Activated CD8-positive, alpha-beta memory T cell treated with anti-CD3 and anti-CD28 coated beads for 36 hours (primary cell): ENCODE data around the gene LRPAP1. TPM values are rescaled to one million over a fixed set of nuclear protein-coding genes. Genes with fewer than 3 reads are reported as not detected.

Source experiments
- CTCF ChIA-PET: fragments of 350-600 bp; sonication (Branson Sonifier 250); formaldehyde crosslinking; loops from one replicate; lab custom pipeline; 2021; ENCODE audit warnings: antibody characterized with exemption; lab: Charles Lee
- POLR2A ChIA-PET: fragments of 350-600 bp; sonication (Branson Sonifier 250); formaldehyde crosslinking; loops from one replicate; lab custom pipeline; 2021; ENCODE audit warnings: antibody characterized with exemption; lab: Charles Lee
- total RNA-seq, 2 experiments: library from RNA; stranded (reverse); gene quantifications; one replicate each; pipeline ENCODE4 v1.2.3, GENCODE V29; 2021

LRPAP1 gene
- total RNA-seq, 2 experiments from 2014 or later: 87.5 to 90.1 TPM

- POLR2A ChIA-PET: no interaction called here
- CTCF ChIA-PET: interaction anchor here (0.6 kb wide), 1 partner anchor 402 kb away, joined by 6 read pairs; no protein-coding TSS in a partner anchor
Measured at GRCh38 chr4:3478446-3479357, 53.5 kb downstream of the LRPAP1 start.

- CTCF ChIA-PET: no interaction called here
- POLR2A ChIA-PET: no interaction called here
Measured at GRCh38 chr4:3477750-3478430, 54.3 kb downstream of the LRPAP1 start.

- ChIA-PET POLR2A (no interaction called here), CTCF (no interaction called here)
Measured at GRCh38 chr4:3476936-3477749, 55.1 kb downstream of the LRPAP1 start.

DNA sequence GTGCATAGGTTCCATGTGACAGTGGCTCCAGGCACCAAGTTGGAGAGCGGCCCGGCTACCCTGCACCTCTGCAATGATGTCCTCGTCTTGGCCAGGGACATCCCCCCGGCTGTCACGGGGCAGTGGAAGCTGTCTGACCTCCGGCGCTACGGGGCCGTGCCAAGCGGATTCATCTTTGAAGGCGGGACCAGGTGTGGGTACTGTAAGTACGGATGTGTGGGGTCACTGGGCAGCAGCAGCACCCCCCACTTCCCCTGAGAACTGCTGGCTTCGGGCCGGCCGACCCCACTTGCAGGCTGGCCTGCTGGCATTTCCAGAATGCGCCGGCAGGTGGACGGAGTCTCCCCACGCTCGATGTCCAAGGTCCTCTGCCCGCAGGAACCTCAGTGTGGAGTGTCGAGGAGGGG is 55.9 kb downstream of the LRPAP1 start:
- POLR2A ChIA-PET: no interaction called here
- CTCF ChIA-PET: no interaction called here

DNA sequence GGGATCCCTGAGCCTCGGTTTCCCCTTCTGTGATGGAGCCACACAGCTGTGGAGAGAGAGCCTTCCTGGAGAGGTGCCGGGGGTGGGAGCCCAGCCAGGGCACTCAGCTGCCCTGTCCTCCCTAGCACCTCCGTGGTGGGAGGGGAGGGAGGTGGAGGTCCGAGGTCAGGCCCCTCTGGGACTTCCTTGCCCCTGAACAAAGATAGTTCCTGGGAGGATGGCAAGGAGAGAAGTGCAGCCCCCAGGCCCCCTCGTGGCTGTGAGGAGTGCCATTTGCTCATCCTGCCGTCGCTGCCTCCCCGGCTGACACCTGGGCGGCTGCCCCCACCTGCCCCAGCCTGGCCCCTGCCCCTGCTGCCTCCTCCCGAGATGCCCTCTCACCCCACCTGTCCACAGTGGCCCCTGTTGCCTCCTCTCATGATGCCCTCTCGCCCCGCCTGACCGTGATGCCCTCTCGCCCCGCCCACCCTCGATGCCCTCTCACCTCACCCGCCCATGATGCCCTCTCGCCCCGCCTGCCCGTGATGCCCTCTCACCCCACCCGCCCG is 56.4 kb downstream of the LRPAP1 start:
- ChIA-PET CTCF (no interaction called here), POLR2A (no interaction called here)

GRCh38 chr4:3475041-3475712 is 57.0 kb downstream of the LRPAP1 start:
- POLR2A ChIA-PET: no interaction called here
- CTCF ChIA-PET: no interaction called here

DNA sequence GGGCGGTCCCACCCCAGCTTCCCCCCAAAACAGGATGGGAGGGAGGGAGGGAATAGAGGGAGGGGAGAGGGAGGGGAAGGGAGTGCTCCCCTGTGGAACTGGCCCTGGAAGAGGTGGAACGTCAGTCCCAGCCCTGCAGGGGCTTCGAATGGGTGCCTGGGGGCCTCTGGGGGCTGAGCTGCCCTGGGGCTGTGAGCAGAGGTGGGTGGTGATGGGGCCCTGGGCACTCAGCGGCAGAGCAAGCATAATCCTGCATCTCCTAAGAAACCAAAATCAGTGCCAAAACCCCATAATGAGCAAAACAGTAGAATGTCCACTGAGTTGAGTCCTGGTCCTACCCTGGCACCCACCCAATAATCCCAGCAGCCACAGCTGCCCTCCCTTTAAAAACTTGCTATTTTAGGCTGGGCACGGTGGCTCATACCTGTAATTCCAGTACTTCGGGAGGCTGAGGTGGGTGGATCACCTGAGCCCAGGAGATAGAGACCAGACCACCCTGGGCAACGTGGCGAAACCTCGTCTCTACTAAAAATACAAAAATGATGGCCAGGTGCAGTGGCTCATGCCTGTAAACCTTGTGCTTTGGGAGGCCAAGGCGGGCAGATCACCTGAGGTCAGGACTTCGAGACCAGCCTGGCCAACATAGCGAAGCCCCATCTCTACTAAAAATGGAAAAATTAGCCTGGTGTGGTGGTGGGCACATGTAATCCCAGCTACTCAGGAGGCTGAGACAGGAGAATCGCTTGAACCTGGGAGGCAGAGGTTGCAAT is 58.0 kb downstream of the LRPAP1 start:
- CTCF ChIA-PET: interaction anchor here (1.1 kb wide), 1 partner anchor 12 kb away, joined by 3 read pairs; no protein-coding TSS in a partner anchor
- POLR2A ChIA-PET: no interaction called here

DNA sequence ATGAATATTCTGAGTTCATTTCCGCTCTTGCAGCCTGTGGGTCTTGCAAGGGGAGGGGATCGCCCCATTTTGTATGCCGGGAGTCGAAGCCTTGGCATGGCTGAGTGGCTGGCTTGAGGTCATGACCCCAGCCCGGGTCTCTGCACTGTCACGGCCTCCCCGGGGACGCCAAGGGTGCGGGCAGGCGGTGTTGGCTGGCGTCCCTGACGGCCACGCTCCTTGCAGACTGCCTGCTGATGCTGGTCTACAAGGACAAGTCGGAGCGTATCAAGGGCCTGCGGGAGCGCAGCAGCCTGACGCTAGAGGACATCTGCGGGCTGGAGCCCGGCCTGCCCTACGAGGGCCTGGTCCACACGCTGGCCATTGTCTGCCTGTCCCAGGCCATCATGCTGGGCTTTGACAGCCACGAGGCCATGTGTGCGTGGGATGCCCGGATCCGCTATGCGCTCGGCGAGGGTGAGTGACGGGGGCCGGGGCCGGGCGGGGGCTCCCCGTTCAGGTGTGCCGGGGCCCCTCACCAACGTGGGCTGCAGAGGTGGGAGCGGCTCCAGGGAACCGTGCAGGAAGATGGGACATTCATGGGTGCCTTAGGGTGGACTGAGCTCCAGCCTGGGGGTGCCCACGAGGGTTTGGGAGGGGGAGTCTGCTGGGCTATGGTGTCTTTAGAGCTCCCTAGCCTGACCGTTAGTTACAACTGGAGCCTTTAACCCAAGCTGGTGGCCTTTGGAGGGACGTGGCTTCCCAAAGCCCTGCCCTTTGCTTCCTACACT is 58.9 kb downstream of the LRPAP1 start:
- CTCF ChIA-PET: interaction anchor here (1.1 kb wide), 1 partner anchor 13 kb away, joined by 3 read pairs; no protein-coding TSS in a partner anchor
- POLR2A ChIA-PET: no interaction called here

GRCh38 chr4:3472411-3473141 is 59.6 kb downstream of the LRPAP1 start:
- POLR2A ChIA-PET: no interaction called here
- CTCF ChIA-PET: interaction anchor here (1.3 kb wide), 1 partner anchor 8 kb away, joined by 5 read pairs; no protein-coding TSS in a partner anchor

DNA sequence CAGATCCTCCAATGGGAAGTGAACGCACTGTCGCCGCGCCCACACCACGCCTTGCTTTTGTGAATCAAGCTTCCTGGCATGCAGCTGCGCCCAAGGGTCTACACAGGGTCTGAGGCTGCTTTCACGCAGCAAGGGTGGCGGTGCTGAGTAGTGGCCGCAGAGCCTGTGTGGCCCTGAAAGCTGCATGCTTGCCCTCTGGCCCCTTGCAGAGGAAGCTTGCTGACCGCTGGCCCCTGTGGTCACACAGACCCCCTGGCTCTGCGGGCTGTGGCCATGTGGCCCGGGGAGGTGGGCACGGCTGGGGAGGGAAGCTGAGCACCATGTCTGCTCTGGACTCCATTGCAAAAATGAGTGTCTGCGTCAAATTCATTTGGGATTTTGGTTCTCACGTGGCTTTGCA is 60.3 kb downstream of the LRPAP1 start:
- ChIA-PET CTCF (interaction anchor here (1.3 kb wide), 1 partner anchor 9 kb away, joined by 5 read pairs; no protein-coding TSS in a partner anchor), POLR2A (no interaction called here)

DNA sequence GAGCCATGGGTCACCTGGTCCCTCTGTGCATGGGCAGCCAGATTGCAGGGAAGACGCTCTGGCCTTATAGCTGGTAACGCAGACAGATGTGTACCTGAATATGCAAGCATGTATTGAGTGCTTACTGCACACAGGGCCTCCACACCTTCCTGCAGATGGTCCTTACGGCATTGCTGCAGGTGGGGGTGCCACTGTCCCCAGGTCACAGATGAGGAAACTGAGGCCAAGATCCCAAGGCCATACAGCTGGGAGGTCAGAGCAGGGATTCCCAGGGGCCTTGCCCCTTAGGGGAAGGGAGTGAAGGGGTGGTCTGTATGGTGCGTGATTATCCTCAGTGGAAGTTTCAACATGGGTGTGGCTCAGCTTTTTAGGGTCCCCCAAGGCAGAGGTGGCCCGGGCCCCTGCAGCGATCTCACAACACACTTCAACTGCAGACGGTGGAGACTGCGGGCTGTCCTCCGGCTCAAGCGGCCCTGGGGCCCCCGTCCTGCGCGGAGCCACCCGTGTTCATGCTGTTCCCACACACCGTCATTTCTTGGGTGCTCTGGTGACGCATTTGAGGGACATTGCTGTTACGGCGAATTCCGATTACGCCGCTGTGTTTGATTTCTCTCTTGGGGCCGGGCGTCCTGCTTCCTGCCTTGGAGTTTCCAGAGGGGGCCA is 61.0 kb downstream of the LRPAP1 start:
- ChIA-PET CTCF (interaction anchor here (1.3 kb wide), 2 partner anchors 9 kb away, joined by 3 to 5 read pairs; no protein-coding TSS in a partner anchor), POLR2A (no interaction called here)

GRCh38 chr4:3470244-3471097 is 61.8 kb downstream of the LRPAP1 start:
- ChIA-PET CTCF (interaction anchor here (1.3 kb wide), 1 partner anchor 10 kb away, joined by 3 read pairs; no protein-coding TSS in a partner anchor), POLR2A (no interaction called here)

- ChIA-PET POLR2A (no interaction called here), CTCF (interaction anchor here (1.3 kb wide), 1 partner anchor 11 kb away, joined by 3 read pairs; no protein-coding TSS in a partner anchor)
Measured at GRCh38 chr4:3469386-3470243, 62.6 kb downstream of the LRPAP1 start.

- ChIA-PET CTCF (no interaction called here), POLR2A (no interaction called here)
Measured at GRCh38 chr4:3468804-3469203, 63.4 kb downstream of the LRPAP1 start.
